HEK293 (cell line): Measurements from ENCODE around the gene RNF111.
A peak's percentile ranks its signal among the peaks of the same experiment; 100 is the strongest.

ENCODE experiments used
- CTCF ChIA-PET: fragments of 350-600 bp; formaldehyde crosslinking; extraction: SDS; loops from one replicate; lab custom pipeline; 2021; ENCODE audit warnings: antibody characterized with exemption; lab: Yijun Ruan, JAX
- POLR2A ChIA-PET: fragments of 300-600 bp; formaldehyde crosslinking; extraction: SDS; loops from one replicate; lab custom pipeline; 2020; ENCODE audit warnings: antibody characterized with exemption, inconsistent platforms; lab: Yijun Ruan, JAX
- H3K27ac ChIP-seq: fragments of 200-500 bp; sonication (Bioruptor generic); 2 replicates; pipeline ENCODE4 v1.5.1; 2014; ENCODE audit warnings: low read depth, low read length, control low read depth, inconsistent platforms; ENCODE audit errors: extremely low read depth
- H3K36me3 ChIP-seq, 2 experiments: fragments of 200-500 bp in 1 of 2; sonication (Bioruptor generic) in 1 of 2; 1 replicate in 1 of 2; 2 replicates in 1 of 2; pipeline ENCODE4 v1.5.1; 2014 to 2017; ENCODE audit warnings: inconsistent platforms in 2 of 2, low read length in 2 of 2; ENCODE audit not compliant: control insufficient read depth in 2 of 2, insufficient read depth in 1 of 2
- H3K4me1 ChIP-seq: fragments of 200-500 bp; sonication (Bioruptor generic); 2 replicates; pipeline ENCODE4 v1.5.1; 2014; ENCODE audit warnings: mild to moderate bottlenecking, low read length, inconsistent platforms; ENCODE audit not compliant: control insufficient read depth, insufficient read depth
- H3K4me3 ChIP-seq: 2 replicates; pipeline ENCODE4 v1.5.1; 2011; ENCODE audit warnings: low read depth, mild to moderate bottlenecking, control low read depth, low read length, moderate library complexity
- H3K9me3 ChIP-seq: fragments of 200-500 bp; sonication (Bioruptor generic); 2 replicates; pipeline ENCODE4 v1.5.1; 2014; ENCODE audit warnings: low read depth, low read length, inconsistent platforms; ENCODE audit not compliant: control insufficient read depth, insufficient read depth
- CTCF ChIP-seq: fragments of 450-650 bp; formaldehyde crosslinking; IDR thresholded peaks from 2 replicates; pipeline ENCODE4 v1.5.1; 2016; ENCODE audit warnings: missing biosample characterization, missing genetic modification characterization
- GLI2 ChIP-seq: fragments of 450-650 bp; formaldehyde crosslinking; IDR thresholded peaks from 2 replicates; pipeline ENCODE4; 2017; ENCODE audit warnings: missing biosample characterization, missing genetic modification characterization, low read depth, borderline replicate concordance
- IKZF3 ChIP-seq: fragments of 450-650 bp; IDR thresholded peaks from 2 replicates; pipeline ENCODE4 v1.5.0; 2018; ENCODE audit warnings: missing biosample characterization, mild to moderate bottlenecking, missing genetic modification characterization, moderate library complexity
- REPIN1 ChIP-seq: fragments of 450-650 bp; formaldehyde crosslinking; IDR thresholded peaks from 2 replicates; pipeline ENCODE4 v1.5.1; 2017; ENCODE audit warnings: missing biosample characterization, missing genetic modification characterization, low read depth
- SP2 ChIP-seq: fragments of 450-650 bp; formaldehyde crosslinking; IDR thresholded peaks from 2 replicates; pipeline ENCODE4 v1.5.1; 2016; ENCODE audit warnings: missing biosample characterization, missing genetic modification characterization
- ZBTB11 ChIP-seq: fragments of 450-650 bp; formaldehyde crosslinking; conservative IDR thresholded peaks from 2 replicates; pipeline ENCODE4 v1.5.1; 2016; ENCODE audit warnings: low read depth, missing biosample characterization, missing genetic modification characterization
- ZFHX2 ChIP-seq: fragments of 450-650 bp; formaldehyde crosslinking; conservative IDR thresholded peaks from 2 replicates; pipeline ENCODE4 v1.5.1; 2016; ENCODE audit warnings: missing biosample characterization, missing genetic modification characterization
- ZNF112 ChIP-seq: fragments of 450-650 bp; formaldehyde crosslinking; IDR thresholded peaks from 2 replicates; pipeline ENCODE4 v1.5.0; 2017; ENCODE audit warnings: missing biosample characterization, missing genetic modification characterization
- ZNF184 ChIP-seq: fragments of 450-650 bp; IDR thresholded peaks from 2 replicates; pipeline ENCODE4 v1.5.1; 2018; ENCODE audit warnings: missing biosample characterization, mild to moderate bottlenecking, missing genetic modification characterization
- ZNF48 ChIP-seq: fragments of 450-650 bp; formaldehyde crosslinking; IDR thresholded peaks from 2 replicates; pipeline ENCODE4 v1.5.1; 2016; ENCODE audit warnings: missing biosample characterization, missing genetic modification characterization
- ZNF529 ChIP-seq: fragments of 450-650 bp; formaldehyde crosslinking; IDR thresholded peaks from 2 replicates; pipeline ENCODE4 v1.5.1; 2017; ENCODE audit warnings: missing genetic modification characterization, missing biosample characterization; ENCODE audit not compliant: insufficient replicate concordance
- ZNF629 ChIP-seq: fragments of 450-650 bp; formaldehyde crosslinking; IDR thresholded peaks from 2 replicates; pipeline ENCODE4 v1.5.1; 2017; ENCODE audit warnings: missing biosample characterization, missing genetic modification characterization
- ZXDB ChIP-seq: fragments of 450-650 bp; formaldehyde crosslinking; IDR thresholded peaks from 2 replicates; pipeline ENCODE4 v1.5.1; 2016; ENCODE audit warnings: missing biosample characterization, missing genetic modification characterization
- TF ChIP-seq, protein P1 (sequence below): fragments of 450-650 bp; formaldehyde crosslinking; IDR thresholded peaks from 2 replicates; pipeline ENCODE4 v1.5.1; 2016; ENCODE audit warnings: missing biosample characterization, missing genetic modification characterization
- TF ChIP-seq, protein P2 (sequence below): fragments of 450-650 bp; formaldehyde crosslinking; IDR thresholded peaks from 2 replicates; pipeline ENCODE4 v1.5.1; 2016; ENCODE audit warnings: missing biosample characterization, missing genetic modification characterization, borderline replicate concordance

Gene RNF111

DNA sequence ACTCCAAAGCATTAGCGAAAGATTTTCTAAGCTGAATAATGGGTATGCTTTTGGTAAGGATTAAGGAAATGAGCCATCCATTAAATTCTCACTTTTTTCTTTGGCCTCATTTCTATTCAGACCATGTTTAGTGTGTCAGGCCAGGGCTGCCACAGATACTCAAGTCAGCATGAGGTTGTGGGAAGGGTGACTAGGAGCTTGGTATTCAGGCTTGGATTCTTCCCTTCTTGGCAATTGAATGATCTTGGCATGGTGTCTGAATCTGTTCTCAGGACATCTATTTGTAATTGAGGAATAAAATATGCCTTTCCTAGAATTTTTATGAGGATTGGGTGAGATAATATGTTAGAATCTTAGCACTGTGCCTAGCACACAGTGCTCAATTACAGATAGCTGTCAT, 128.7 kb downstream of the RNF111 start (continued):
- TF ChIP-seq SP2 (no peak), REPIN1 (tag by site-specific recombination) (no peak), ZNF48 (tag by site-specific recombination) (no peak), ZNF629 (no peak)
- TF ChIP-seq, protein P1, sequence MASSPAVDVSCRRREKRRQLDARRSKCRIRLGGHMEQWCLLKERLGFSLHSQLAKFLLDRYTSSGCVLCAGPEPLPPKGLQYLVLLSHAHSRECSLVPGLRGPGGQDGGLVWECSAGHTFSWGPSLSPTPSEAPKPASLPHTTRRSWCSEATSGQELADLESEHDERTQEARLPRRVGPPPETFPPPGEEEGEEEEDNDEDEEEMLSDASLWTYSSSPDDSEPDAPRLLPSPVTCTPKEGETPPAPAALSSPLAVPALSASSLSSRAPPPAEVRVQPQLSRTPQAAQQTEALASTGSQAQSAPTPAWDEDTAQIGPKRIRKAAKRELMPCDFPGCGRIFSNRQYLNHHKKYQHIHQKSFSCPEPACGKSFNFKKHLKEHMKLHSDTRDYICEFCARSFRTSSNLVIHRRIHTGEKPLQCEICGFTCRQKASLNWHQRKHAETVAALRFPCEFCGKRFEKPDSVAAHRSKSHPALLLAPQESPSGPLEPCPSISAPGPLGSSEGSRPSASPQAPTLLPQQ (tag by site-specific recombination), result no peak

- no peaks in the 10 kb centered on the region for H3K9me3 ChIP-seq
- H3K4me1 ChIP-seq, result no peaks in the 10 kb centered on the region
- H3K36me3 ChIP-seq, result peaks cover 56 to 86% of the 10 kb centered on the region in 2 experiments
- POLR2A ChIA-PET, result no interaction called here
- CTCF ChIA-PET, result no interaction called here
- TF ChIP-seq, protein P2, sequence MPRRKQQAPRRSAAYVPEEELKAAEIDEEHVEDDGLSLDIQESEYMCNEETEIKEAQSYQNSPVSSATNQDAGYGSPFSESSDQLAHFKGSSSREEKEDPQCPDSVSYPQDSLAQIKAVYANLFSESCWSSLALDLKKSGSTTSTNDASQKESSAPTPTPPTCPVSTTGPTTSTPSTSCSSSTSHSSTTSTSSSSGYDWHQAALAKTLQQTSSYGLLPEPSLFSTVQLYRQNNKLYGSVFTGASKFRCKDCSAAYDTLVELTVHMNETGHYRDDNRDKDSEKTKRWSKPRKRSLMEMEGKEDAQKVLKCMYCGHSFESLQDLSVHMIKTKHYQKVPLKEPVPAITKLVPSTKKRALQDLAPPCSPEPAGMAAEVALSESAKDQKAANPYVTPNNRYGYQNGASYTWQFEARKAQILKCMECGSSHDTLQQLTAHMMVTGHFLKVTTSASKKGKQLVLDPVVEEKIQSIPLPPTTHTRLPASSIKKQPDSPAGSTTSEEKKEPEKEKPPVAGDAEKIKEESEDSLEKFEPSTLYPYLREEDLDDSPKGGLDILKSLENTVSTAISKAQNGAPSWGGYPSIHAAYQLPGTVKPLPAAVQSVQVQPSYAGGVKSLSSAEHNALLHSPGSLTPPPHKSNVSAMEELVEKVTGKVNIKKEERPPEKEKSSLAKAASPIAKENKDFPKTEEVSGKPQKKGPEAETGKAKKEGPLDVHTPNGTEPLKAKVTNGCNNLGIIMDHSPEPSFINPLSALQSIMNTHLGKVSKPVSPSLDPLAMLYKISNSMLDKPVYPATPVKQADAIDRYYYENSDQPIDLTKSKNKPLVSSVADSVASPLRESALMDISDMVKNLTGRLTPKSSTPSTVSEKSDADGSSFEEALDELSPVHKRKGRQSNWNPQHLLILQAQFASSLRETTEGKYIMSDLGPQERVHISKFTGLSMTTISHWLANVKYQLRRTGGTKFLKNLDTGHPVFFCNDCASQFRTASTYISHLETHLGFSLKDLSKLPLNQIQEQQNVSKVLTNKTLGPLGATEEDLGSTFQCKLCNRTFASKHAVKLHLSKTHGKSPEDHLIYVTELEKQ (tag by site-specific recombination), result no peak
- TF ChIP-seq GLI2 (tag by site-specific recombination), result no peak
- TF ChIP-seq ZNF48 (tag by site-specific recombination), result no peak
- no peak for TF ChIP-seq ZNF184 (tag by site-specific recombination)
- TF ChIP-seq IKZF3 (tag by site-specific recombination), result no peak
- TF ChIP-seq ZNF112 (tag by site-specific recombination), result no peak
- TF ChIP-seq CTCF, result no peak
- TF ChIP-seq, all 188 proteins: peak for 0
- no peak overlapping the region for H3K27ac ChIP-seq
- H3K4me3 ChIP-seq, result no peak overlapping the region
Observed at GRCh38 chr15:59116771-59117170, 129.3 kb downstream of the RNF111 start.

DNA sequence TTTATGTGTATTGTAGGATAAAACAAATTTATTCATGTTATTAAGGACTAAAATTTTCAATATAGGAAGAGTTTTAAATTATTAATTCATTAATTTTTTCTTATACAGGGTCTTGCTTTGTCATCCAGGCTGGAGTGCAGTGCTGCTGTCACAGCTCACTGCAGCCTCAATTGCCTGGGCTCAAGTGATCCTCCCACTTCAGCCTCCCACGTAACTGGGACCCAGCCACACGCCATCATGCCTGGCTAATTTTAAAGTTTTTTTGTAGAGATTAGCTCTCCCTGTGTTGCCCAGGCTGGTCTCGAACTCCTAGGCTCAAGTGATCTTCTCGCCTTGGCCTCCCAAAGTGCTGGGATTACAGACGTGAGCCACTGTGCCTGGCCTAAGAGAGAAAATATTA, 132.2 kb downstream of the RNF111 start:
- H3K9me3 ChIP-seq, result no peaks in the 10 kb centered on the region
- no peak for TF ChIP-seq ZNF529 (tag by site-specific recombination)
- TF ChIP-seq ZBTB11 (tag by site-specific recombination), result no peak
- TF ChIP-seq ZFHX2 (tag by site-specific recombination), result peak; percentile 50
- no peak for TF ChIP-seq ZXDB (tag by site-specific recombination)
- H3K4me1 ChIP-seq, result no peaks in the 10 kb centered on the region
- peaks cover 32 to 86% of the 10 kb centered on the region in 2 experiments for H3K36me3 ChIP-seq
- H3K4me3 ChIP-seq, result no peak overlapping the region
- CTCF ChIA-PET, result interaction anchor here (0.6 kb wide), 1 partner anchor 24 kb away, joined by 4 read pairs; no protein-coding TSS in a partner anchor
- POLR2A ChIA-PET, result no interaction called here
- H3K27ac ChIP-seq, result no peak overlapping the region
